ENCODE measurements around the gene UCMA. TPM values are rescaled to one million over a fixed set of nuclear protein-coding genes. Genes with fewer than 3 reads are reported as not detected.
"Not testable (repeated sequence)": the region's sequence is repeated elsewhere in the genome, so short reads cannot be mapped to it uniquely, and the experiment has no call there.

The UCMA gene
- total RNA-seq, 4 donors from 2014 or later: not detected

DNA sequence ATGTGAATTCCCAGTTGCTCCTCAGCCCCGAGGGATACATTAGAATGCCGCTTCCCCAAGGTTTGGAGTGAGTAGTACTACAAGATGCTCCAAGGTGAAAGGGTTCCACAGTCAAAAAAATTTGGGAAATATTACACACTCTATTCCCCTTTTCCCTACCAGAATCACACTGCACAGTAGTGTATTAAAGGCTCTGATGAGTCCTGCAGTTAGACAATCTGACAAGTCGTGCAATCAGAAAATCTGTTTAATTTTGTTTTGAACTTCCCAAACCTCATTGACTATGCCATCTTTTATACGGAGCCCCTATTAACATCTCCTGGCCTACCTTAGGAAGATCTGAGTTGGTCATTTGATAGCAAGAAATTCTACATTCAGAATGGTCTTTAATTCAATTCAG lies 13.6 kb upstream of the UCMA start:
- in situ Hi-C loops (cut with MboI; ENCODE audit: low sequenced_read_pairs in 4 of 4) (no loop called here), intact Hi-C loops (cut with DNase I; ENCODE audit: low total_unique reads) (no loop called here)
- DNase-seq: no peak
- no peaks in the 10 kb centered on the region for H3K27me3 ChIP-seq
- no peak overlapping the region for H3K4me3 ChIP-seq
- H3K36me3 ChIP-seq: no peaks in the 10 kb centered on the region
- no peak for ATAC-seq
- H3K27ac ChIP-seq: no peak overlapping the region
- TF ChIP-seq, protein P1, sequence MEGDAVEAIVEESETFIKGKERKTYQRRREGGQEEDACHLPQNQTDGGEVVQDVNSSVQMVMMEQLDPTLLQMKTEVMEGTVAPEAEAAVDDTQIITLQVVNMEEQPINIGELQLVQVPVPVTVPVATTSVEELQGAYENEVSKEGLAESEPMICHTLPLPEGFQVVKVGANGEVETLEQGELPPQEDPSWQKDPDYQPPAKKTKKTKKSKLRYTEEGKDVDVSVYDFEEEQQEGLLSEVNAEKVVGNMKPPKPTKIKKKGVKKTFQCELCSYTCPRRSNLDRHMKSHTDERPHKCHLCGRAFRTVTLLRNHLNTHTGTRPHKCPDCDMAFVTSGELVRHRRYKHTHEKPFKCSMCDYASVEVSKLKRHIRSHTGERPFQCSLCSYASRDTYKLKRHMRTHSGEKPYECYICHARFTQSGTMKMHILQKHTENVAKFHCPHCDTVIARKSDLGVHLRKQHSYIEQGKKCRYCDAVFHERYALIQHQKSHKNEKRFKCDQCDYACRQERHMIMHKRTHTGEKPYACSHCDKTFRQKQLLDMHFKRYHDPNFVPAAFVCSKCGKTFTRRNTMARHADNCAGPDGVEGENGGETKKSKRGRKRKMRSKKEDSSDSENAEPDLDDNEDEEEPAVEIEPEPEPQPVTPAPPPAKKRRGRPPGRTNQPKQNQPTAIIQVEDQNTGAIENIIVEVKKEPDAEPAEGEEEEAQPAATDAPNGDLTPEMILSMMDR (IDR thresholded peaks at IDR 0.05 in 4 of 5, conservative IDR thresholded peaks at IDR 0.05 in 1 of 5): no peak
- no peak for TF ChIP-seq POLR2A (IDR thresholded peaks at IDR 0.05)
- no peaks in the 10 kb centered on the region for H3K4me1 ChIP-seq
- no peaks in the 10 kb centered on the region for H3K9me3 ChIP-seq

DNA sequence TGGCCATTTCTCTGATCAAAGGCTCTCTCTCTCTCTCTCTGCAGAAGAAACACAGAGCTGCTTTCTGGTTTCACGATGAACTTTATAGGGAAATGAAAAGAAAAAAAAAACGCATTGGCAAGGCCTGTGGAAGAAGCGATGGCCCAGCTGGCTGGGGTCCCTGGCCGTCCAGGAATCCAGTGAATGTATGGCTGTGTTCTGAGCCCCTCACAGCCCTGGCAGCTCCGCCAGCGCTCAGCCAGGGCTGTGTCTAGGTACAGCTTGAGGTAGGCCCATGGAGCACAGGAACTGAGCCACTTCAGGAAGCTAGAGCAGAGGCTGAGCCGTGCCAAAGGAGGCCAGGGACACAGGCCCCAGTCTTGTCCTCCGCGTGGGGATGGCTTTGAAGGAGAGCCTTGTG lies 13.1 kb upstream of the UCMA start:
- intact Hi-C loops (cut with DNase I; ENCODE audit: low total_unique reads) (no loop called here), in situ Hi-C loops (cut with MboI; ENCODE audit: low sequenced_read_pairs in 4 of 4) (no loop called here)
- H3K27me3 ChIP-seq: no peaks in the 10 kb centered on the region
- no peak for DNase-seq
- no peaks in the 10 kb centered on the region for H3K9me3 ChIP-seq
- no peak overlapping the region for H3K27ac ChIP-seq
- no peak for ATAC-seq
- H3K36me3 ChIP-seq: no peaks in the 10 kb centered on the region
- H3K4me1 ChIP-seq: no peaks in the 10 kb centered on the region
- no peak overlapping the region for H3K4me3 ChIP-seq
- TF ChIP-seq, protein P1 (IDR thresholded peaks at IDR 0.05 in 4 of 5, conservative IDR thresholded peaks at IDR 0.05 in 1 of 5): no peak
- TF ChIP-seq POLR2A (IDR thresholded peaks at IDR 0.05): no peak

DNA sequence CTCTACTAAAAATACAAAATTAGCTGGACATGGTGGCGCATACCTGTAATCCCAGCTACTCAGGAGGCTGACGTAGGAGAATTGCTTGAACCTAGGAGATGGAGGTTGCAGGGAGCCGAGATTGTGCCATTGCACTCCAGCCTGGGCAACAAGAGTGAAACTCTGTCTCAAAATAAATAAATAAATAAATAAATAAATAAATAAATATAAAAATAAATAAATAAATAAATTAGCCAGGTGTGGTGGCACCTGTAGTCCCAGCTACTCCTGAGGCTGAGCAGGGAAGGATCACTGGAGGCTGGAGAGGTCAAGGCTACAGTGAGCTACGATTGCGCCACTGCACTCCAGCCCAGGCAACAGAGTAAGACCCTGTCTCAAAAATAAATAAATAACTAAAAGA lies 8.1 kb upstream of the UCMA start:
- H3K27me3 ChIP-seq; H3K27ac ChIP-seq; DNase-seq; H3K36me3 ChIP-seq; ATAC-seq; in situ Hi-C loops (cut with MboI; ENCODE audit: low sequenced_read_pairs in 4 of 4); H3K4me3 ChIP-seq; H3K4me1 ChIP-seq; H3K9me3 ChIP-seq; intact Hi-C loops (cut with DNase I; ENCODE audit: low total_unique reads): not testable (repeated sequence)

DNA sequence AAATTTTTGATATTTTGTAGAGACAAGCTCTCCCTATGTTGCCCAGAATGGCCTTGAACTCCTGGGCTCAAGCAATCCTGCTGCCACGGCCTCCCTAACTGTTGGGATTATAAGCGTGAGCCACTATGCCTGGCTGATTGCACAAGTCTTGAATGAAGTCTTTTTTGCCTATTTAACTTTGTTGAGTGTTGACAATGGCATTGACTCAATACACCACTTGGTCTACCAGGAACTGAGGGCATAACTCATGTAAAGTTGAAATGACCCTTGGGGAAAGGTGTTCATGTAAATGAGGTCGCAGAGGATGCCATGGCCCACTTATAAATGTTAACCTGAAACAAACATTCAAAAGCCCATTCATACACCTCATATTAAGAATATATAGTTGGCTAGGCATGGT lies 7.4 kb upstream of the UCMA start:
- DNase-seq: no peak

DNA sequence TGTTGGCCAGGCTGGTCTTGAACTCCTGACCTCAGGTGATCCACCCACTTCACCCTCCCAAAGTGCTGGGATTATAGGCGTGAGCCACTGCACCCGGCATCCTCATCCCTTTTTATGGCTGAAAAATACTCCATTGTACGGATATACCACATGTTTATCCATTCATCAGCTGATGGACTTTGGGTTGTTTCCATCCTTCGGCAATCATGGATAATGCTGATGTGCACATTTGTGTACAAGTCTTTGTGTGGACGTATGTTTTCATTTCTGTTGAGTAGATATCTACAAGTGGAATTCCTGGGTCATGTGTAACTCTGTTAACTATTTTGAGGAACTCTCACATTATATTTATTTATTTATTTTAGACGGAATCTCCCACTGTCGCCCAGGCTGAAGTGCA lies 5.7 kb upstream of the UCMA start:
- Histone ChIP-seq H3K36me3 (no peaks in the 10 kb centered on the region), H3K4me3 (no peak overlapping the region), H3K9me3 (no peaks in the 10 kb centered on the region), H3K4me1 (no peaks in the 10 kb centered on the region), H3K27ac (no peak overlapping the region), H3K27me3 (no peaks in the 10 kb centered on the region)
- in situ Hi-C loops (cut with MboI; ENCODE audit: low sequenced_read_pairs in 4 of 4): no loop called here
- intact Hi-C loops (cut with DNase I; ENCODE audit: low total_unique reads): no loop called here
- ATAC-seq (no peak), DNase-seq (no peak)
- TF ChIP-seq, protein P1 (IDR thresholded peaks at IDR 0.05 in 4 of 5, conservative IDR thresholded peaks at IDR 0.05 in 1 of 5): no peak
- TF ChIP-seq POLR2A (IDR thresholded peaks at IDR 0.05): no peak

More for the DNA sequence above, 7.4 kb upstream of the UCMA start:
- no peaks in the 10 kb centered on the region for H3K9me3 ChIP-seq
- TF ChIP-seq, protein P1 (IDR thresholded peaks at IDR 0.05 in 4 of 5, conservative IDR thresholded peaks at IDR 0.05 in 1 of 5): no peak
- TF ChIP-seq POLR2A (IDR thresholded peaks at IDR 0.05): no peak
- no peaks in the 10 kb centered on the region for H3K4me1 ChIP-seq
- H3K36me3 ChIP-seq: no peaks in the 10 kb centered on the region
- H3K27me3 ChIP-seq: no peaks in the 10 kb centered on the region
- no peak for ATAC-seq
- H3K27ac ChIP-seq: no peak overlapping the region
- in situ Hi-C loops (cut with MboI; ENCODE audit: low sequenced_read_pairs in 4 of 4): no loop called here
- no peak overlapping the region for H3K4me3 ChIP-seq
- intact Hi-C loops (cut with DNase I; ENCODE audit: low total_unique reads): no loop called here
